HG02884 (cell line): ENCODE results near the gene ARHGAP15.

ENCODE experiments used
- ATAC-seq: cut with Tn5 transposase; IDR thresholded peaks from one replicate; pipeline ENCODE4 v1.9.1; 2021; ENCODE audit warnings: mild to moderate bottlenecking, moderate library complexity; ENCODE audit not compliant: unreplicated experiment

Gene ARHGAP15

GRCh38 chr2:143608063-143608423 lies 478.8 kb downstream of the ARHGAP15 start:
- no peak for ATAC-seq

GRCh38 chr2:143608758-143609157 lies 479.5 kb downstream of the ARHGAP15 start:
- no peak for ATAC-seq

GRCh38 chr2:143611336-143611735 lies 482.1 kb downstream of the ARHGAP15 start:
- no peak for ATAC-seq

GRCh38 chr2:143615562-143615961 lies 486.3 kb downstream of the ARHGAP15 start:
- no peak for ATAC-seq

GRCh38 chr2:143616452-143616851 lies 487.2 kb downstream of the ARHGAP15 start:
- no peak for ATAC-seq

GRCh38 chr2:143617803-143618415 lies 488.7 kb downstream of the ARHGAP15 start:
- ATAC-seq, result no peak

- no peak for ATAC-seq
Measured at GRCh38 chr2:143622106-143622505, 492.9 kb downstream of the ARHGAP15 start.

GRCh38 chr2:143623231-143623908 lies 494.2 kb downstream of the ARHGAP15 start:
- ATAC-seq, result no peak

- no peak for ATAC-seq
Measured at GRCh38 chr2:143623909-143624260, 494.7 kb downstream of the ARHGAP15 start.

GRCh38 chr2:143629340-143629739 lies 500.1 kb downstream of the ARHGAP15 start:
- no peak for ATAC-seq

GRCh38 chr2:143632751-143633374 lies 503.6 kb downstream of the ARHGAP15 start:
- no peak for ATAC-seq

GRCh38 chr2:143633419-143633818 lies 504.2 kb downstream of the ARHGAP15 start:
- no peak for ATAC-seq

- ATAC-seq, result no peak
Measured at GRCh38 chr2:143635302-143635701, 506.1 kb downstream of the ARHGAP15 start.

GRCh38 chr2:143635936-143636335 lies 506.7 kb downstream of the ARHGAP15 start:
- ATAC-seq, result no peak

- no peak for ATAC-seq
Measured at GRCh38 chr2:143640826-143641225, 511.6 kb downstream of the ARHGAP15 start.

GRCh38 chr2:143645921-143646645 lies 516.9 kb downstream of the ARHGAP15 start:
- ATAC-seq, result no peak

- no peak for ATAC-seq
Measured at GRCh38 chr2:143649226-143649740, 520.1 kb downstream of the ARHGAP15 start.

GRCh38 chr2:143652692-143653091 lies 523.5 kb downstream of the ARHGAP15 start:
- ATAC-seq, result no peak

GRCh38 chr2:143668234-143668633 lies 539.0 kb downstream of the ARHGAP15 start:
- no peak for ATAC-seq

- ATAC-seq, result no peak
Measured at GRCh38 chr2:143674051-143674450, 544.8 kb downstream of the ARHGAP15 start.

- no peak for ATAC-seq
Measured at GRCh38 chr2:143675021-143675420, 545.8 kb downstream of the ARHGAP15 start.

- no peak for ATAC-seq
Measured at GRCh38 chr2:143679617-143680016, 550.4 kb downstream of the ARHGAP15 start.
